ENCODE data around the gene CYFIP1.
A peak's percentile ranks its signal among the peaks of the same experiment; 100 is the strongest.

The CYFIP1 gene

GRCh38 chr15:22856659-22857058 is 123.5 kb downstream of the CYFIP1 start:
- H3K9me3 ChIP-seq (ENCODE audit: control insufficient read depth, insufficient read depth, low read depth, low read length) = no peaks in the 10 kb centered on the region
- no peak for TF ChIP-seq ZNF138 (tag by site-specific recombination; IDR thresholded peaks at IDR 0.05; ENCODE audit: borderline replicate concordance)
- TF ChIP-seq PRDM6 (tag by site-specific recombination; IDR thresholded peaks at IDR 0.05) = no peak
- no peak for TF ChIP-seq ZNF473 (tag by site-specific recombination; IDR thresholded peaks at IDR 0.05)
- no peak for TF ChIP-seq KLF17 (tag by site-specific recombination; IDR thresholded peaks at IDR 0.05)
- TF ChIP-seq ZNF416 (tag by site-specific recombination; IDR thresholded peaks at IDR 0.05) = no peak
- no peak for TF ChIP-seq ZNF624 (tag by site-specific recombination; IDR thresholded peaks at IDR 0.05)
- TF ChIP-seq KLF8 (tag by site-specific recombination; IDR thresholded peaks at IDR 0.05) = no peak
- TF ChIP-seq PRDM1 (tag by site-specific recombination; IDR thresholded peaks at IDR 0.05) = no peak
- TF ChIP-seq ZNF10 (tag by site-specific recombination; IDR thresholded peaks at IDR 0.05) = no peak
- no peak for TF ChIP-seq ZNF596 (tag by site-specific recombination; IDR thresholded peaks at IDR 0.05)
- peaks cover 10 to 62% of the 10 kb centered on the region in 2 experiments for H3K36me3 ChIP-seq (ENCODE audit: control insufficient read depth in 2 of 2, insufficient read depth in 1 of 2, low read length in 2 of 2)
- H3K4me1 ChIP-seq (ENCODE audit: control insufficient read depth, insufficient read depth, low read length) = no peaks in the 10 kb centered on the region
- no peak overlapping the region for H3K27ac ChIP-seq (ENCODE audit: extremely low read depth, low read depth, low read length)
- CTCF ChIA-PET = interaction anchor here (0.6 kb wide), 1 partner anchor 141 kb away, joined by 3 read pairs; no protein-coding TSS in a partner anchor
- POLR2A ChIA-PET = no interaction called here
- H3K4me3 ChIP-seq (ENCODE audit: low read depth, low read length) = no peak overlapping the region

DNA sequence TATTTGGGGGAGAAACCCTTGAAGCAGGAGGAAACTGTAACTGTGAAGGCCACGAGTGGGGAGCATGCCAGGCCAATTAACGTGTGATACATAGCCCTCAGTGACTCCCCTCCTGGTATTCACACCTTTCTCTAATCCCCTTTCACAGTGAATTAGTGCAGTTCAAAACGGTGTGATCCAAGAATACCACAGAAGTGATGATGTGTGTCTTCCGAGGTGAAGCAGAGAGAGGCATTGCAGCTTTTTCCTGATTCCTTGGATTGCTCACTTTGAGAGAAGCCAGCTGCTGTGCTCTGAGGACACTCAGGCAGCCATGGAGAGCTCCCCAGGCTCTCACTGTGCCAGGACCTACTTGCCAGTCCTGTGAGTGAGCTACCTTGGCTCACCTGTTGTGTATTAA is 124.4 kb downstream of the CYFIP1 start:
- TF ChIP-seq FEZF1 (tag by site-specific recombination; IDR thresholded peaks at IDR 0.05) (0 out of 2 replicates have a peak, but pooled peaks have one; percentile 5), ZNF302 (tag by site-specific recombination; IDR thresholded peaks at IDR 0.05; ENCODE audit: low read depth) (no peak)
- no peaks in the 10 kb centered on the region for H3K9me3 ChIP-seq (ENCODE audit: control insufficient read depth, insufficient read depth, low read depth, low read length)
- POLR2A ChIA-PET = interaction anchor here (1.0 kb wide), 1 partner anchor 9 kb away, joined by 3 read pairs; no protein-coding TSS in a partner anchor
- no peak overlapping the region for H3K4me3 ChIP-seq (ENCODE audit: low read depth, low read length)
- CTCF ChIA-PET = interaction anchor here (0.7 kb wide), 1 partner anchor 64 kb away, joined by 6 read pairs; no protein-coding TSS in a partner anchor
- no peak overlapping the region for H3K27ac ChIP-seq (ENCODE audit: extremely low read depth, low read depth, low read length)
- H3K36me3 ChIP-seq (ENCODE audit: control insufficient read depth in 2 of 2, insufficient read depth in 1 of 2, low read length in 2 of 2) = peaks cover 8 to 60% of the 10 kb centered on the region in 2 experiments
- H3K4me1 ChIP-seq (ENCODE audit: control insufficient read depth, insufficient read depth, low read length) = no peaks in the 10 kb centered on the region

GRCh38 chr15:22851513-22851912 is 128.7 kb downstream of the CYFIP1 start:
- Histone ChIP-seq H3K4me1 (ENCODE audit: control insufficient read depth, insufficient read depth, low read length) (no peaks in the 10 kb centered on the region), H3K27ac (ENCODE audit: extremely low read depth, low read depth, low read length) (no peak overlapping the region), H3K4me3 (ENCODE audit: low read depth, low read length) (no peak overlapping the region), H3K9me3 (ENCODE audit: control insufficient read depth, insufficient read depth, low read depth, low read length) (no peaks in the 10 kb centered on the region), H3K36me3 (ENCODE audit: control insufficient read depth in 2 of 2, insufficient read depth in 1 of 2, low read length in 2 of 2) (peaks cover 19 to 70% of the 10 kb centered on the region in 2 experiments)
- TF ChIP-seq KLF8 (tag by site-specific recombination; IDR thresholded peaks at IDR 0.05) (no peak), ZNF473 (tag by site-specific recombination; IDR thresholded peaks at IDR 0.05) (no peak), KLF17 (tag by site-specific recombination; IDR thresholded peaks at IDR 0.05) (no peak), ZNF626 (tag by site-specific recombination; IDR thresholded peaks at IDR 0.05) (no peak), ZNF239 (tag by site-specific recombination; IDR thresholded peaks at IDR 0.05) (no peak), YY1 (tag by site-specific recombination; IDR thresholded peaks at IDR 0.05) (no peak), ZBTB48 (tag by site-specific recombination; IDR thresholded peaks at IDR 0.05) (no peak), ZFP41 (tag by site-specific recombination; IDR thresholded peaks at IDR 0.05; ENCODE audit: borderline replicate concordance) (no peak), KLF1 (tag by site-specific recombination; IDR thresholded peaks at IDR 0.05) (no peak), ZXDB (tag by site-specific recombination; IDR thresholded peaks at IDR 0.05) (no peak), GFI1B (tag by site-specific recombination; IDR thresholded peaks at IDR 0.05) (no peak), ZNF660 (tag by site-specific recombination; IDR thresholded peaks at IDR 0.05) (no peak), ZNF785 (tag by site-specific recombination; IDR thresholded peaks at IDR 0.05) (no peak), ZNF133 (tag by site-specific recombination; IDR thresholded peaks at IDR 0.05) (no peak), GLIS2 (tag by site-specific recombination; IDR thresholded peaks at IDR 0.05) (no peak)
- CTCF ChIA-PET = interaction anchor here (0.6 kb wide), 1 partner anchor 56 kb away, joined by 4 read pairs; no protein-coding TSS in a partner anchor
- POLR2A ChIA-PET = no interaction called here

All from HEK293 (cell line).